Upper lobe of left lung (tissue), 4 donors: Measurements from ENCODE around the gene PIGS.

Source experiments
- EP300 ChIP-seq, 4 donors: sonication (generic); formaldehyde crosslinking; IDR thresholded peaks; one replicate each; pipeline ENCODE4 v1.5.1; 2017; ENCODE audit warnings: antibody characterized with exemption in 4 of 4, control low read depth in 2 of 4
- POLR2A ChIP-seq, 4 donors: fragments of 450-650 bp; IDR thresholded peaks; one replicate each; pipeline ENCODE4 v1.5.1; 2016 to 2017; ENCODE audit warnings: antibody characterized with exemption in 4 of 4, mild to moderate bottlenecking in 2 of 4
- POLR2AphosphoS5 ChIP-seq, 2 donors: sonication (generic); formaldehyde crosslinking; IDR thresholded peaks; one replicate each; pipeline ENCODE4 v1.5.1; 2017; ENCODE audit warnings: antibody characterized with exemption in 2 of 2
- TF ChIP-seq, protein P1 (sequence below), 6 experiments: fragments of 450-650 bp in 4 of 6; fragments of 200-600 bp in 2 of 6; sonication (generic) in 2 of 6; IDR thresholded peaks; one replicate each; pipeline ENCODE4 v1.5.1; 2016 to 2019; ENCODE audit warnings: antibody characterized with exemption in 6 of 6

DNA sequence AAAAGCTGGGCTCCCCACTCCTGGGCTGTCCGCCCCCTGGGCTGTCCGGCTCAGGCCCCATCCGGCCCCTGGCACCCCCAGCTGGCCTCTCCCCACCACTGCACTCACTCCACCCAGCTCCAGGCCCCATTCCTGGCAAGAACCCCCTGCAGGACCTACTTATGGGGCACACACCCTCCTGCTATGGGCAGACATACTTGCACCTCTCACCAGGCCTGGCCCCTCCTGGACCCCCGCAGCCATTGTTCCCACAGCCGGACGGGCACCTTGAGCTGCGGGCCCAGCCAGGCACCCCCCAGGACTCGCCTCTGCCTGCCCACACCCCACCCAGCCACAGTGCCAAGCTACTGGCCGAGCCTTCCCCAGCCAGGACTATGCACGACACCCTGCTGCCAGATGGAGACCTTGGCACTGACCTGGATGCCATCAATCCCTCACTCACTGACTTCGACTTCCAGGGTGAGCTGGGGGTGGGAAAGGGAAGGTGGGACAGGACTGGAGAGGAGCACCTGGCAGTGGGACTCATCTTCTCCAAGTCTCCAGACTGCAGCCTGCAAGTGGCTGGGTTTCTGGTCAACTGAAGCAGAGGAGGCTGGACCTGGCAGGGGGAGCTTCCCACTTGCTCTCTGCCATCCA is 36.5 kb downstream of the PIGS start:
- TF ChIP-seq, protein P1, sequence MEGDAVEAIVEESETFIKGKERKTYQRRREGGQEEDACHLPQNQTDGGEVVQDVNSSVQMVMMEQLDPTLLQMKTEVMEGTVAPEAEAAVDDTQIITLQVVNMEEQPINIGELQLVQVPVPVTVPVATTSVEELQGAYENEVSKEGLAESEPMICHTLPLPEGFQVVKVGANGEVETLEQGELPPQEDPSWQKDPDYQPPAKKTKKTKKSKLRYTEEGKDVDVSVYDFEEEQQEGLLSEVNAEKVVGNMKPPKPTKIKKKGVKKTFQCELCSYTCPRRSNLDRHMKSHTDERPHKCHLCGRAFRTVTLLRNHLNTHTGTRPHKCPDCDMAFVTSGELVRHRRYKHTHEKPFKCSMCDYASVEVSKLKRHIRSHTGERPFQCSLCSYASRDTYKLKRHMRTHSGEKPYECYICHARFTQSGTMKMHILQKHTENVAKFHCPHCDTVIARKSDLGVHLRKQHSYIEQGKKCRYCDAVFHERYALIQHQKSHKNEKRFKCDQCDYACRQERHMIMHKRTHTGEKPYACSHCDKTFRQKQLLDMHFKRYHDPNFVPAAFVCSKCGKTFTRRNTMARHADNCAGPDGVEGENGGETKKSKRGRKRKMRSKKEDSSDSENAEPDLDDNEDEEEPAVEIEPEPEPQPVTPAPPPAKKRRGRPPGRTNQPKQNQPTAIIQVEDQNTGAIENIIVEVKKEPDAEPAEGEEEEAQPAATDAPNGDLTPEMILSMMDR (IDR thresholded peaks at IDR 0.05) = no peak
- no peak for TF ChIP-seq POLR2AphosphoS5 (IDR thresholded peaks at IDR 0.05)
- TF ChIP-seq POLR2A (IDR thresholded peaks at IDR 0.05) = no peak
- TF ChIP-seq EP300 (IDR thresholded peaks at IDR 0.05) = no peak
